ENCODE measurements around the gene TGFBR3. TPM values are rescaled to one million over a fixed set of nuclear protein-coding genes. Genes with fewer than 3 reads are reported as not detected.

TGFBR3 gene
- total RNA-seq, 2 experiments from 2014 or later: 5.5 to 7.5 TPM

DNA sequence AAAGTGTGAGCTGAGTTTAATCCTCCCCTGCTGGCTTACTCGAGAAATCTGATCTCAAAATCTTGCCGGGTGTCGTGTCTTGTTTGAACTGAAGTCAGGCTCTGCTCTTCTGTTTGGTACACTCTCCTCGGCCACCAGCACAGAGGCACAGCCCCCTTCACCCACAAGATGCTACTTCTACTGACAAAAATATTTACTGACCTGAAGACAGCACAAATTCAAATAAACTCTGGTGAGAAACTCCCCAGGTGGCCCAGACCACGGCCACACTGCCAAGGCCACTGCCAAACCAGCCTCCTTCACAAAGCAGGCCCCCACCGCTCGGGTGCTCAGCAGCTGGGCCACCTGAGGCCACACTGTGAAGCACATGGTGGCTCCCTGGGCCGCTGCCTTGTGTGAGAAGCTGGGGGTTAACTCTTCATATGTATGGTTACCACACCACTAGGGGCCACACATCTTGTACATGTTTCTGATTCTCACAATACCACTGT is 80.6 kb downstream of the TGFBR3 start:
- ChIA-PET CTCF (interaction anchor here (0.6 to 1.9 kb wide), 11 partner anchors 9 to 293 kb away, joined by 3 to 6 read pairs (median 3); partner anchors contain the start of gene TGFBR3), POLR2A (interaction anchor here (1.0 to 1.6 kb wide), 4 partner anchors 8 to 249 kb away, joined by 3 to 4 read pairs (median 3); no protein-coding TSS in a partner anchor)
- TF ChIP-seq, protein P1, sequence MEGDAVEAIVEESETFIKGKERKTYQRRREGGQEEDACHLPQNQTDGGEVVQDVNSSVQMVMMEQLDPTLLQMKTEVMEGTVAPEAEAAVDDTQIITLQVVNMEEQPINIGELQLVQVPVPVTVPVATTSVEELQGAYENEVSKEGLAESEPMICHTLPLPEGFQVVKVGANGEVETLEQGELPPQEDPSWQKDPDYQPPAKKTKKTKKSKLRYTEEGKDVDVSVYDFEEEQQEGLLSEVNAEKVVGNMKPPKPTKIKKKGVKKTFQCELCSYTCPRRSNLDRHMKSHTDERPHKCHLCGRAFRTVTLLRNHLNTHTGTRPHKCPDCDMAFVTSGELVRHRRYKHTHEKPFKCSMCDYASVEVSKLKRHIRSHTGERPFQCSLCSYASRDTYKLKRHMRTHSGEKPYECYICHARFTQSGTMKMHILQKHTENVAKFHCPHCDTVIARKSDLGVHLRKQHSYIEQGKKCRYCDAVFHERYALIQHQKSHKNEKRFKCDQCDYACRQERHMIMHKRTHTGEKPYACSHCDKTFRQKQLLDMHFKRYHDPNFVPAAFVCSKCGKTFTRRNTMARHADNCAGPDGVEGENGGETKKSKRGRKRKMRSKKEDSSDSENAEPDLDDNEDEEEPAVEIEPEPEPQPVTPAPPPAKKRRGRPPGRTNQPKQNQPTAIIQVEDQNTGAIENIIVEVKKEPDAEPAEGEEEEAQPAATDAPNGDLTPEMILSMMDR (IDR thresholded peaks at IDR 0.05): no peak
- ATAC-seq (no peak), DNase-seq (peak; percentile 37)
- Mint-ChIP-seq H3K4me3 (no peak overlapping the region), H3K27ac (no peak overlapping the region), H3K36me3 (ENCODE audit: low read depth) (peaks cover 2% of the 10 kb centered on the region), H3K27me3 (peaks cover 6% of the 10 kb centered on the region), H3K9me3 (no peaks in the 10 kb centered on the region), H3K4me1 (ENCODE audit: low read depth) (peaks cover 52% of the 10 kb centered on the region)
- intact Hi-C loops (cut with micrococcal nuclease): loop anchor here (2.0 to 10.0 kb wide), 2 partner anchors 71 to 251 kb away; no protein-coding TSS in a partner anchor

DNA sequence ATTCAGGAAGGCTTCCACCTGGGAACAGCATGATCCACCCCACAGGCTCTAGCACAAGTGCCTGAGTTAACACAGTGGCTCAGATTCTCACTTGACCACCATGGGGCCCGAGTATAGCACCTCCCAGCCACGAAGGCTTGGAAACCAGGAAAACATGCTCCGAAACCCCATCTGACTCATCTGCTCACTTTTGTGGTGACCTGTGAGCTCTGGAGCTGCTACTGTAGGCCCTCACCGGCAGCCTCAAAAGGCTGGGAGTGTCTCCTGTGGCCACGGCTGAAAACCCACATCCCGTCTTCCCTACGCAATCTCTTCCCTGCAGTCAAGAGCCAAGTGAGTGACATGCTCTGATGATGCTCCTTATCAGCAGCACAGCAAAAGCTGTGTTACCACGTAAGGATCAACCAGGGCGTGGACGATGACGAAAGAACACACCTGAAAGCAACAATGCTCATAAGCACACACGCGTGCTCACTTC is 81.4 kb downstream of the TGFBR3 start:
- peaks cover 2% of the 10 kb centered on the region for H3K36me3 Mint-ChIP-seq (ENCODE audit: low read depth)
- ChIA-PET POLR2A (interaction anchor here (0.6 to 1.6 kb wide), 11 partner anchors 9 to 281 kb away, joined by 3 to 5 read pairs (median 3); no protein-coding TSS in a partner anchor), CTCF (interaction anchor here (1.1 to 1.9 kb wide), 10 partner anchors 9 to 292 kb away, joined by 3 to 6 read pairs (median 4); partner anchors contain the start of gene TGFBR3)
- DNase-seq (peak; percentile 88), ATAC-seq (peak; percentile 59)
- TF ChIP-seq, protein P1 (IDR thresholded peaks at IDR 0.05): no peak
- peak overlapping the region; percentile 93 for H3K27ac Mint-ChIP-seq
- no peaks in the 10 kb centered on the region for H3K9me3 Mint-ChIP-seq
- intact Hi-C loops (cut with micrococcal nuclease): loop anchor here (1.0 to 10.0 kb wide), 4 partner anchors 50 to 250 kb away; no protein-coding TSS in a partner anchor
- peaks cover 48% of the 10 kb centered on the region for H3K4me1 Mint-ChIP-seq (ENCODE audit: low read depth)
- H3K4me3 Mint-ChIP-seq: peak overlapping the region; percentile 60
- H3K27me3 Mint-ChIP-seq: peaks cover 6% of the 10 kb centered on the region

DNA sequence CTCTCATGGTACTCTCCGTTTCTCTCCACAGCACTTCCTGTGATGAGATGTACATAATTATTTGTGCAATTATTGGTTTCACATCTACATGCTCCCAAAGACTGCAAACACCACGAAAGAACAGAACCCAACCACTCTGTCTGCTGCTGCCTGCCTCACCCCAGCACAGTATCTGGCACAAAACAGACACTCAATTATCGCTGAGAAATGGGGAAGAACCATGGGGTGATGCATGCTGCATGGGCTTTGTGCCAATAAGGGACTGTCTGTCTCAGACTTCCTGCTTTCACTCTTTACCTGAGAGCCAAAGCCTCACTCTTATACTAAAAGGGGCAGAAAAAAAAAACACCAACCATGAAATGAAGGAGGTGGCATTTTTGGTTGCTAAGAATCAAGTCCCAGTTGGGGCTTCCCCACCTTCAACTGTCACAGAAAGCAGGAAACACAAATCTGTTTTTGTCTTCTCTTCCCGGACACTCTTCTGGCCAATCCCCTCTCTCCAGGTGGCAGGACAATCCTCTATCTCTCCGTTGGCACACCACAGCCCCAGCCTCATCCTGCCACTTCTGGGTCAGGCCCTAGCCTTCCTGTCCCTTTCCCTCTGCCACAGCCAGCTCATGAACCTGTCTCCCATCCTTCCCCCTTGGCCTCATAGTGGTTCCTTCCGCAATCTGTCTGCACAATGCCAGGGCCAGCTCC is 82.0 kb downstream of the TGFBR3 start:
- Mint-ChIP-seq H3K27me3 (peaks cover 6% of the 10 kb centered on the region), H3K9me3 (no peaks in the 10 kb centered on the region), H3K36me3 (ENCODE audit: low read depth) (peaks cover 2% of the 10 kb centered on the region), H3K4me3 (peak overlapping the region; percentile 60), H3K4me1 (ENCODE audit: low read depth) (peaks cover 46% of the 10 kb centered on the region), H3K27ac (peak overlapping the region; percentile 93)
- intact Hi-C loops (cut with micrococcal nuclease): loop anchor here (1.0 to 10.0 kb wide), 4 partner anchors 50 to 249 kb away; no protein-coding TSS in a partner anchor
- ChIA-PET POLR2A (interaction anchor here (0.6 to 1.6 kb wide), 11 partner anchors 35 to 281 kb away, joined by 3 to 5 read pairs (median 4); no protein-coding TSS in a partner anchor), CTCF (interaction anchor here (1.1 to 1.9 kb wide), 5 partner anchors 12 to 292 kb away, joined by 3 to 6 read pairs (median 5); no protein-coding TSS in a partner anchor)
- TF ChIP-seq, protein P1 (IDR thresholded peaks at IDR 0.05): no peak
- DNase-seq (peak; percentile 87), ATAC-seq (peak; percentile 72)

DNA sequence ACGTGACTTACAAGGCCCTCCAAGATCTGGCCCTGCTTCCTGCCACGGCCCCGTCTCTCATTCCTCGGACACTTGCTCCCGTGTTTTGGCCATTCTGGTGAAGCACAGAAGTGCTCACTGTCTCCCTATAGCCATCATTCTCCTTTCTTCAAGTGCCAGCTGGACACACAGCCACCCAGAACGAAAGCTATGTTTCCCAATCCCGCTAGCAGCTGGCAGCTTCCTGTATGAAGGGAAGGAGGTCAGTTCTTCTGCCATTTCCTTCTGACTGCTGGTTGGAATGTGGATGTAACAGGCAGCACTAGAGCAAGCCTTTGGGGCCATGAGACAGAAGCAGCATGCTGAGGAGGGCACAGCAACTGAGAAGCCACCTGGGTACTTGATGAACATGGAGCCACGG is 82.8 kb downstream of the TGFBR3 start:
- peaks cover 46% of the 10 kb centered on the region for H3K4me1 Mint-ChIP-seq (ENCODE audit: low read depth)
- ChIA-PET POLR2A (interaction anchor here (0.7 to 1.5 kb wide), 4 partner anchors 45 to 280 kb away, joined by 4 to 5 read pairs (median 4); no protein-coding TSS in a partner anchor), CTCF (interaction anchor here (1.1 to 1.2 kb wide), 2 partner anchors 11 to 290 kb away, joined by 3 to 5 read pairs; no protein-coding TSS in a partner anchor)
- DNase-seq: no peak
- peak overlapping the region; percentile 93 for H3K27ac Mint-ChIP-seq
- ATAC-seq: no peak
- TF ChIP-seq, protein P1 (IDR thresholded peaks at IDR 0.05): no peak
- no peak overlapping the region for H3K4me3 Mint-ChIP-seq
- intact Hi-C loops (cut with micrococcal nuclease): loop anchor here (5.0 to 10.0 kb wide), 2 partner anchors 89 to 248 kb away; no protein-coding TSS in a partner anchor
- H3K36me3 Mint-ChIP-seq (ENCODE audit: low read depth): peaks cover 2% of the 10 kb centered on the region
- H3K9me3 Mint-ChIP-seq: no peaks in the 10 kb centered on the region
- peaks cover 6% of the 10 kb centered on the region for H3K27me3 Mint-ChIP-seq

All from activated CD8-positive, alpha-beta T cell treated with anti-CD3 and anti-CD28 coated beads for 36 hours (primary cell).